NCI-H510A treated with DMSO at 0.1 percent for 48 hours (cell line): ENCODE measurements around the gene TMC5.

Experiments used
- DNase-seq: peaks from one replicate; lab custom pipeline; 2025; lab: John Stamatoyannopoulos, UW

Gene TMC5

GRCh38 chr16:19463468-19464315 is 46.0 kb downstream of the TMC5 start:
- peak; percentile 100 for DNase-seq

GRCh38 chr16:19468300-19468699 is 50.6 kb downstream of the TMC5 start:
- no peak for DNase-seq

GRCh38 chr16:19472482-19472881 is 54.8 kb downstream of the TMC5 start:
- no peak for DNase-seq

- no peak for DNase-seq
Observed at GRCh38 chr16:19474617-19475016, 56.9 kb downstream of the TMC5 start.

DNA sequence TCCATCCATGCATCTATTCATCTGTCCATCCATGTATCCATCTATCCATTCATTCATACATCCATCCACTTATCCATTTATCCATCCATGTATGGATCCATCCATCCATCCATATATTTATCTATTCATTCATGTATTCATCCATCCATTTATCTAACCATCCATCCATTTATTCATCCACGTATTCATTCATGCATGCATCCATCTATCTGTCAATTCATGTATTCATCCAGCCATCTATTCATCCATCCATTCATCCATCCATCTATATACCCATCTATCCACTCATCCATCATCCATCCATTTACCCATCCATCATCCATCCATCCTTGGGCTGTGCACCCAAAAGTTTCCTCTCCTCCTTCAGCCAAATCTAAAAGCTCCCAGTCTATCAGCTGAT is 60.8 kb downstream of the TMC5 start:
- no peak for DNase-seq

GRCh38 chr16:19479302-19479721 is 61.6 kb downstream of the TMC5 start:
- no peak for DNase-seq

- DNase-seq = no peak
Observed at GRCh38 chr16:19481296-19481695, 63.6 kb downstream of the TMC5 start.

DNA sequence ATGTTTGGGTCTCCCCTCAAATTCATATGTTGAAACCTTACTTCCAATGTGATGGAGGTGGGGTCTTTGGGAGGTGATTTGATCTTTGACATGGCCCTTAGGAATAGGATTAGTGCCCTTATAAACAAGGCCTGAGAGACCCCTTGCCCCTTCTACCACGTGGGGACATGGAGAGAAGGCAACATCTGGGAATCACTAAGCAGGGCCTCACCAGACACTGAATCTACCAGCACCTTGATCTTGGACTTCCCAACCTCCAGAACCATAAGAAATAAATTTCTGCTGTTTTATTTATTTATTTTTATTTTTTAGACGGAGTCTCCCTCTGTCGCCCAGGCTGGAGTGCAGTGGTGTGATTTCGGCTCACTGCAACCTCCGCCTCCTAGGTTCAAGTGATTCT is 64.1 kb downstream of the TMC5 start:
- DNase-seq = no peak

GRCh38 chr16:19482291-19482690 is 64.6 kb downstream of the TMC5 start:
- no peak for DNase-seq

DNA sequence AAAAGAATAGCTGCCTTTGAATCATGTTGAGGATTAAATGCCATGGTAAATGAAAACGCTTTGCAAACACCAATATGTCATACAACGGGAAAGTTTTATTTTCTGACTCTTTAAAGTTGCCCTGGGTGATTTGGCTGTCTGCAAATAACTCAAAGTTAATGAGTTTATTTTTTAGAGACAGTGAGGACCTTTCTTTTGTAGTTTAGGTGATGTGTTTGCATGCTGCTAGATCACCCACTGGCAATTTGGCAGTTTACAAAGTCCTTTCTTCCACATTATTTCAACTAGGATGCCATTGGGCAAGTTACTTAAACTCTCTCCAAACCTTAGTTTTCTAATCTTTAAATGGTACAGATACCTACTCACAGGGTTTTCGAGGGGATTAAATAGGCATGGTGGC is 66.4 kb downstream of the TMC5 start:
- no peak for DNase-seq

- no peak for DNase-seq
Observed at GRCh38 chr16:19485611-19486010, 67.9 kb downstream of the TMC5 start.

DNA sequence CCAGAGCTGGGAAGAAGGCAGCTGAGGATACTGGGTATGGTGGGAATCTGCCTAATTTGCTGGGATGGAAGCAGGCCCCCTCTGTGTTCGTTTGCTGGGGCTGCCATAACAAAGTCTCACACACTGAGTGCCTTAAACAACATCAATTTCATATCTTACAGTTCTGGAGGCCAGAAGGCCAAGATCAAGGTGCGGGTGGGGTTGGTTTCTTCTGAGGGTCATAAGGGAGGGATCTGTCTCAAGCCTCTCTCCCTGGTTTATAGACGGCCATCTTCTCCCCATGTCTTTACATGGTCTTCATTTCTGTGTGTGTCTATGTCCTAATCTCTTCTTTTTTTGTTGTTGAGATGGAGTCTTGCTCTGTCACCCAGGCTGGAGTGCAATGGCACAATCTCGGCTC is 68.4 kb downstream of the TMC5 start:
- no peak for DNase-seq

DNA sequence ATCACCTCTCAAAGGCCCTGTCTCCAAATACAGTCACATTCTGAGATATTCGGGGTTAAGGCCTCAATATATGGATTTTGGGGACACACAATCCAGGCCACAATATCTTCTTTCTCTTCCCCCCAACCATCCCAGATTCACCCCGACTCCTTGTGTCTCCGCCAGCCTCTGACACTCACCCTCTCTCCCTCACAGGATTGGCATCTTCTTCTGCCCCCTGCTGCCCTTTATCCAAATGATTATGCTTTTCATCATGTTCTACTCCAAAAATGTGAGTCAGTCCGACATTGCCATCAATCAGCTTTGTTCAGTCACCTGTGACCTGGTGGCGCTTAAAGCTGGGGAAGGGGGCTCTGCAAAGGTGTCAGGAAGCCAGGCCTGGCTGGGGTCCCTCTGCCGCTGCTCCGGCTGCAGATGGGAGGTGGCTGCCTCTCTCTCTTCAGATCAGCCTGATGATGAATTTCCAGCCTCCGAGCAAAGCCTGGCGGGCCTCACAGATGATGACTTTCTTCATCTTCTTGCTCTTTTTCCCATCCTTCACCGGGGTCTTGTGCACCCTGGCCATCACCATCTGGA is 69.2 kb downstream of the TMC5 start:
- no peak for DNase-seq

DNA sequence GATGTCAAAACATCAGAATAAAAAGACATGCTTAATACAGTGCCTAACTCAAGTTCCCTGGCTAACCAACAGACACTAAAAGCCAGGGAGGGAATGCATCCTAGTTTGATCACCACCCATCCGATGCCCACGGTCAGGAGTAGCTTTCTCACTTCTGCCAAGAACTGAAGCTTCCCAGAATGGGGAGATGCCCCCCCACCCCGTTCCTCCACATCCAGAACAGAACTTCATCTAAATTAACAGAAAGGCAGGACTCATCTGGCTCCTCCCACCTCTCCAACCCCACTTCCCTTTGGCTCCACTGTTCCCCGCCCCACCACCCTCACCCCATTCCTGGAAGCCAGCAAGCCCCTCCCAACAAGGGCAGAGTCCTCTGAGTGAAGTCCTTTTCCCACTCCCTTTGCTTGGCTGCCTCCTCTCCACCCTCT is 70.5 kb downstream of the TMC5 start:
- no peak for DNase-seq

- DNase-seq = no peak
Observed at GRCh38 chr16:19490619-19491018, 72.9 kb downstream of the TMC5 start.

GRCh38 chr16:19497176-19497575 is 79.5 kb downstream of the TMC5 start:
- DNase-seq = no peak

DNA sequence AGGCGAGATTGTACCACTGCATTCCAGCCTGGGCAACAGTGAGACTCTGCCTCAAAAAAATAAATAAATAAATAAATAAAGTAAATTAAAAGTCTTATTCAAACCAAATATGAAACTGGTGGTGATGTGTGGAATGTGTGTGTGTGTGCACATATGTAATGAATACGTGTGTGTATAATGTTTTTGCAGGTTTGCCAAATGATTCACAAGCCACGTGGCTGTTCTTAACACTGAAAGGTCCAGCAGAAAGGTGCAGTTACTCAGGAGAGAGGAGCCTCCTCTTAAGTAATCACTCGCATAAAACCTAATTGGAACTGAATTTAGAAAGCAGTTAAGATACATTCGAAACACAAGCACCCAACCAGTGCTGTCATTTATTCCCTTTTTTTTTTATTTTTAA is 81.3 kb downstream of the TMC5 start:
- no peak for DNase-seq

DNA sequence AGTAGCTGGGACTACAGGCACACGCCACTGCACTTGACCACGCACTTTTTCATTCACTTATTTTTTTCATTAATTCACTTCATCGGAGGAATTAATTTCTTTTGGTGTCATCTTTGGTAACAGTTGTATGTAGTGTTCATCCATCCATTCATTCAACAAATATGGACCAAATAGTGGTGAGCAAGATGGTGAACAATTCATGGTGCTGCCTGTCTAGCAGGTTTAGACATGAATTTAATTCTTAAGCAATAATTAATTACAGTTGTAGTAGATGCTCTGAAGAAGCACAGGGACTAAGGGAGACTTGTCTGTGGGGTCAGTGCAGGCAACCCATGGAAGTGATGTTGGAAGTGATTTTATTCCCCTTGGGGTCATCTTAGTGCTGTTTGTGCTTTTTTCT is 81.8 kb downstream of the TMC5 start:
- no peak for DNase-seq

DNA sequence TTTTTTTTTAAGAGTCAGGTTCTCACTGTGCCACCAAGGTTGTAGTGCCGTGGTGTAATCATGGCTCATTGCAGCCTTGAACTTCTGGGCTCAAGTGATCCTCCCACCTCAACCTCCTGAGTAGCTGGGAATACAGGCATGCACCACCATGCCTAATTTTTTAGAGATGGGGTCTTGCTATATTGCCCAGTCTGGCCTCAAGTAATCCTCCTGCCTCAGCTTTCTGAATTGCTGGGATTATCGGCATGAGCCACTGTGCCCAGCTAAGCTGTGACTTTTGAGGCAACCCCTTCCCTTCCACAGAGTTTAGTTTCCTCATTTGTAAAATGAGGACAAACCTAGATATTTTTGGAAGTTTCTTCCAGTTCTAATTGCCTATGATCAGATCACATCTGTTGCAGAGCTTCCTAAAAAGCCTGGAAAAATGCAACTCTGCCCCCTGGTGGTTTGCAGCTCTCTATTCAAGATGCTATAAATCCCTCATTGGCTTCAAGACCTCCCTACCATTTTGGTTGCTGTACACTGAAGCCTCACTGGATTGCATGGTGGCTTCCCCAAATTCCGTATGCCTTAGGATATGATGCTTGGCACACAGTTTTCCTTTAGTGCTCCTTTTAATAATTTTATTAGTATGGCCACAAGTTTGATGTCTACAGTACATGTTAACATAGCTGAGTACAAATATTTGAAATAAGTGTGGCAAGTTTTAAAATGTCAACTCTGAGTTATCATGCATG is 84.9 kb downstream of the TMC5 start:
- peak; percentile 100 for DNase-seq

- no peak for DNase-seq
Observed at GRCh38 chr16:19503461-19504075, 85.9 kb downstream of the TMC5 start.

DNA sequence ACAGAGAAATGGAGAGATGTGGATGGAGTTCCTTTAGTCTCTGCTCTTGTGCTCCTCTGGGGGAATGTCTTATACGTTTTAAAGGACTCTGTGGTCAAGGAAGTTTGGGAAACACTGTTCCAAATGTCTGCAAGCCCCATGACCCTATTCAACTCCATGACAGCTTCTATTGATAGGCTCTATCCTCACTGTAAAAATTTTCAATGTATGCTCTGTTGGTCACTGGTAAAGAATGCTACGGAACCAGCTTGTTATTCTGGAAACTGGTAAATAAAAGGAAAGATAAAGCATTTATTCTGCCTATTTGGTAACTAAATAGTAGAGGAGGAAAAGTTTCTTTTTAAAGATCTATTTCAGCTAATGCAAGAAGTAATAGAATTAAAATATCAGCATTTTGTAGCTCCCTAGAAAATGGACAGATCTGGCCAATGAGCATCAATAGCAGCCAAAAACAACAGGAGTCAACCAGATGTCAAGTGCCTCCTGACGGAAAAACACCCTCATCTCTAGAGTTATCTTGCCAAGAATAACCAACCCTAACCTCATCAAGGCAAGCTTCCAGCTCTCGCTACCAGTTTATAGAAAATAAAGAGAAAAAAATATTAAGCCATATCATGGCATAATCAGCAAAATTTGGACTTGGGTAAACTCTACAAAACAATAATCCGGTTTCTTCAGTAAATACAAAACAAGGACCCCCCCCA is 88.1 kb downstream of the TMC5 start:
- DNase-seq = no peak

GRCh38 chr16:19506965-19507364 is 89.3 kb downstream of the TMC5 start:
- no peak for DNase-seq
